PFSK-1 (cell line): Measurements from ENCODE around the gene DMRTC2.

Experiments used
- FOXP2 ChIP-seq: optimal IDR thresholded peaks from 2 replicates; pipeline ENCODE3; 2011; ENCODE audit warnings: borderline replicate concordance, control low read depth, inconsistent platforms; ENCODE audit not compliant: insufficient read depth; ENCODE audit errors: extremely low read length, extremely low read depth
- POLR2AphosphoS5 ChIP-seq: IDR thresholded peaks from 2 replicates; pipeline ENCODE4 v1.6.1; 2012; ENCODE audit warnings: low read depth, mild to moderate bottlenecking, control low read depth, low read length, moderate library complexity
- SIN3A ChIP-seq: IDR thresholded peaks from 2 replicates; pipeline ENCODE4 v1.6.1; 2012; ENCODE audit warnings: mild to moderate bottlenecking, low read length, moderate library complexity, borderline replicate concordance; ENCODE audit not compliant: insufficient read depth
- TAF1 ChIP-seq: IDR thresholded peaks from 2 replicates; pipeline ENCODE4 v1.6.1; 2012; ENCODE audit warnings: low read length, control low read depth, borderline replicate concordance; ENCODE audit not compliant: insufficient read depth
- TF ChIP-seq, protein P1 (sequence below), 2 experiments: IDR thresholded peaks; 2 replicates each; pipeline versions ENCODE4 v1.6.1 to v1.8.0; 2011 to 2012; ENCODE audit warnings: low read depth in 2 of 2, low read length in 2 of 2, control low read depth in 1 of 2, inconsistent platforms in 1 of 2, mild to moderate bottlenecking in 1 of 2, moderate library complexity in 1 of 2; ENCODE audit not compliant: insufficient read depth in 1 of 2

Gene DMRTC2

DNA sequence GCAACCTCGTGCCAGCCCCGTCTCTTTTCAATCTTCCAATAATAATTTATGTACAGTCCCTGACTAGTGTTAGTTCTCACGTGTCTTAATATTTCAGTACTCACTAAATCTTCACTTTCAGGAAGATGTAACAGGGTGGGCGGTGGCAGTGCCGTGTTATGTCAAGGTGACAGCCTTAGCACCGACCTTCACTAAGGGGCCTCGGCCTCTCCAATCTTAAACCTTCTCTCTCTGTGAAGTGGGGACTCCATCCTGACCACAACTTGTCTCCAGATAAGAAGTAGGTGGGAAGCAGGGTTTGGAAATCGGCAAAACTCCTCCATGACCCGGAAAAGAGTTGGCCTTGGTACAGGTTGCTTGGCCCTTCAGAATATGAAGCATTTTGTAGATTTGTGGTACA, 17.0 kb downstream of the DMRTC2 start:
- TF ChIP-seq SIN3A (no peak), FOXP2 (no peak), POLR2AphosphoS5 (peak; percentile 3; the same call in 1 of the 2 replicates), TAF1 (no peak)
- TF ChIP-seq, protein P1, sequence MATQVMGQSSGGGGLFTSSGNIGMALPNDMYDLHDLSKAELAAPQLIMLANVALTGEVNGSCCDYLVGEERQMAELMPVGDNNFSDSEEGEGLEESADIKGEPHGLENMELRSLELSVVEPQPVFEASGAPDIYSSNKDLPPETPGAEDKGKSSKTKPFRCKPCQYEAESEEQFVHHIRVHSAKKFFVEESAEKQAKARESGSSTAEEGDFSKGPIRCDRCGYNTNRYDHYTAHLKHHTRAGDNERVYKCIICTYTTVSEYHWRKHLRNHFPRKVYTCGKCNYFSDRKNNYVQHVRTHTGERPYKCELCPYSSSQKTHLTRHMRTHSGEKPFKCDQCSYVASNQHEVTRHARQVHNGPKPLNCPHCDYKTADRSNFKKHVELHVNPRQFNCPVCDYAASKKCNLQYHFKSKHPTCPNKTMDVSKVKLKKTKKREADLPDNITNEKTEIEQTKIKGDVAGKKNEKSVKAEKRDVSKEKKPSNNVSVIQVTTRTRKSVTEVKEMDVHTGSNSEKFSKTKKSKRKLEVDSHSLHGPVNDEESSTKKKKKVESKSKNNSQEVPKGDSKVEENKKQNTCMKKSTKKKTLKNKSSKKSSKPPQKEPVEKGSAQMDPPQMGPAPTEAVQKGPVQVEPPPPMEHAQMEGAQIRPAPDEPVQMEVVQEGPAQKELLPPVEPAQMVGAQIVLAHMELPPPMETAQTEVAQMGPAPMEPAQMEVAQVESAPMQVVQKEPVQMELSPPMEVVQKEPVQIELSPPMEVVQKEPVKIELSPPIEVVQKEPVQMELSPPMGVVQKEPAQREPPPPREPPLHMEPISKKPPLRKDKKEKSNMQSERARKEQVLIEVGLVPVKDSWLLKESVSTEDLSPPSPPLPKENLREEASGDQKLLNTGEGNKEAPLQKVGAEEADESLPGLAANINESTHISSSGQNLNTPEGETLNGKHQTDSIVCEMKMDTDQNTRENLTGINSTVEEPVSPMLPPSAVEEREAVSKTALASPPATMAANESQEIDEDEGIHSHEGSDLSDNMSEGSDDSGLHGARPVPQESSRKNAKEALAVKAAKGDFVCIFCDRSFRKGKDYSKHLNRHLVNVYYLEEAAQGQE (IDR thresholded peaks at IDR 0.05; ENCODE audit: insufficient read depth in 1 of 2, low read depth in 2 of 2, low read length in 2 of 2): no peak

DNA sequence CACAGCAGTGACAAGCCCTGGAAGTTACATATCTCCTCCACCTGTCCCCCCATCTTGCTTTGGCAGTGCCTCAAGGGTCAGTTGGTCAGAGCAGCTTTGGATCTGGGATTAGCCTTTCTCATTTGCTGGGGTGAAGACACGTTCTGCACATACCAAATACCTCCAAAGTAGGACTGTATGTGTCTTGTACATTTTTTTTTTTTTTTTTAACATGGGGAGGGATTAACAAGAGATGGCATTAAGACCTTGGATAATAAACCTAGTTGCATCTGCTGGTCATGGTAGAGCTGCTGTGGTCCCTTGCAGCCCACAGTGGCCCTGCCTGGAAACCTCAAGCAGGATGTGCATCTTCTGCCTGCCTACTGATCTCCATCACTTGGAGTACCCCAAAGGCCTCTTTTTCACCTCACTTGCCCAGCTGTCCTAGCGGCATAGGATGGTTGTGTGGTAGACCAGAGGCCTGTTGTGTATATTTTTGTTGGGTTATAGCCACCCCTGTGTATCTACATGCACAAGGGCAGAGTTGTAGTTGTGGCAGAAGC, 17.7 kb downstream of the DMRTC2 start:
- TF ChIP-seq FOXP2 (no peak), POLR2AphosphoS5 (no peak; the same call in 1 of the 2 replicates), SIN3A (no peak), TAF1 (no peak)
- TF ChIP-seq, protein P1 (IDR thresholded peaks at IDR 0.05; ENCODE audit: insufficient read depth in 1 of 2, low read depth in 2 of 2, low read length in 2 of 2): no peak

DNA sequence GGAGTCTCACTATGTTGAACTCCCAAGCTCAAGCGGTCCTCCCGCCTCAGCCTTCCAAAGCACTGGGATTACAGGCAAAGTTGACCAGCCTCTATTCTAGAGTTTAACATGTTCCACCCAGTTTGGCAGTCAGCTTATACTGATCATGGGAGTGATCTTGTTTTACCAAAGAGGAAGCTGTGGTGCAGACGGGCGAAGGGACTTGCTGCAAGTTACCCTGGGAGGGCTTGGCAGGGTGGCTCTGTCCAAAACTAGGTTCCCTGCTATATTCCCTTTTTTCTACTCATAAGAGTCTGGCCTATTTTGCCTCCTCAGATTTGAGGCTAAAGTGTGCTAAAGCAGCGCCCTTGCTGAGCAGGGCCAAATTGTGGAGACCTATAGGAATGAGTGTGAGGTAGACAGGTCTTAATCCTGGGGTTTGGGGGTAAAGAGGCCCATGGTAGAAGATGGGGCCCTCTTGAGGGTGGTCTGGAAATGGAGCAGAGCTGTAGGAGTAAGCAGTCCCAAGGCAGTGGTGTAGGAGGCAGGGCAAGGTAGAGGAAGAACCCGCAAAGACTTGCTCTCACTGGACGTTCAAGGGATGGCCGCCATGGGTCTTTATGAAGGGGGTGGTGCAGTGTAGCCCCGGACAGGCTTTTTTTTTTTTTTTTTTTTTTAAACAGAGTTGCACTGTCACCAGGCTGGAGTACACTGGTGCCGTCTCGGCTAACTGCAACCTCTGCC, 18.5 kb downstream of the DMRTC2 start:
- no peak for TF ChIP-seq TAF1
- TF ChIP-seq FOXP2: no peak
- TF ChIP-seq, protein P1 (IDR thresholded peaks at IDR 0.05; ENCODE audit: insufficient read depth in 1 of 2, low read depth in 2 of 2, low read length in 2 of 2): no peak
- no peak for TF ChIP-seq POLR2AphosphoS5
- no peak for TF ChIP-seq SIN3A

DNA sequence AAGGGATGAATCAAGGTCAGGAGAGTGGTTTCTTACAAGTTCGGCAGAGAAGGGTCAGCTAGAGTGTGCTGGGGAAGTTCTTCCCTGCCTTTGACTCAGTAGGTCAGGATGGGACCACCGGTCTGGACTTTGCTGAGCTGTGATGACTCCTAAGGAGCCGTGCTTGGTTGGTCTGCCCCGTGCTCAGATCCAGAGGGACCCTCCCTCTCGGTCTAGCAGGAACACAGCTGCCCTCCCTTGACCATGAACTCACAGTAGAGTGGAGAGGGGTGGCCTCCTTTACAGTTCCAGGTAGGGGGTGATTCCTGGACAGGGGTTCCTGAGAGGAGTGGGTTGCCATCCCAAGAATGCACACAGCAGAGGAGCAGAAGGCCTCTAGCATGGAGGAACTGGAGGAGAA, 19.5 kb downstream of the DMRTC2 start:
- TF ChIP-seq SIN3A: no peak
- TF ChIP-seq FOXP2: no peak
- TF ChIP-seq TAF1: no peak
- TF ChIP-seq POLR2AphosphoS5: no peak
- TF ChIP-seq, protein P1 (IDR thresholded peaks at IDR 0.05; ENCODE audit: insufficient read depth in 1 of 2, low read depth in 2 of 2, low read length in 2 of 2): no peak
